Germinal center (tissue), 1 donor: ENCODE measurements around the gene ADGRG6.
"Not testable (repeated sequence)": the region's sequence is repeated elsewhere in the genome, so short reads cannot be mapped to it uniquely, and the experiment has no call there.

ENCODE experiments used
- DNase-seq: peaks from one replicate; pipeline ENCODE4 v3.0.0; 2012; ENCODE audit warnings: mixed read lengths, low spot score

ADGRG6 gene

GRCh38 chr6:142411145-142411544, 109.3 kb downstream of the ADGRG6 start:
- no peak for DNase-seq

- no peak for DNase-seq
These were observed 110.4 kb downstream of the ADGRG6 start for GRCh38 chr6:142412241-142412640.

- DNase-seq: no peak
These were observed 110.9 kb downstream of the ADGRG6 start for GRCh38 chr6:142412658-142413057.

- no peak for DNase-seq
These were observed 111.3 kb downstream of the ADGRG6 start for GRCh38 chr6:142413111-142413510.

GRCh38 chr6:142414462-142415250, 112.8 kb downstream of the ADGRG6 start:
- DNase-seq: no peak

- no peak for DNase-seq
These were observed 114.4 kb downstream of the ADGRG6 start for GRCh38 chr6:142416179-142416578.

- no peak for DNase-seq
These were observed 114.9 kb downstream of the ADGRG6 start for GRCh38 chr6:142416686-142417085.

GRCh38 chr6:142417331-142417750, 115.5 kb downstream of the ADGRG6 start:
- DNase-seq: no peak

- DNase-seq: no peak
These were observed 117.3 kb downstream of the ADGRG6 start for GRCh38 chr6:142419071-142419470.

GRCh38 chr6:142420802-142421201, 119.0 kb downstream of the ADGRG6 start:
- DNase-seq: no peak

- no peak for DNase-seq
These were observed 119.7 kb downstream of the ADGRG6 start for GRCh38 chr6:142421285-142422117.

GRCh38 chr6:142426444-142427132, 124.8 kb downstream of the ADGRG6 start:
- not testable (repeated sequence) for DNase-seq

GRCh38 chr6:142428468-142428867, 126.7 kb downstream of the ADGRG6 start:
- DNase-seq: not testable (repeated sequence)

GRCh38 chr6:142429195-142429594, 127.4 kb downstream of the ADGRG6 start:
- DNase-seq: no peak

- DNase-seq: no peak
These were observed 131.6 kb downstream of the ADGRG6 start for GRCh38 chr6:142433419-142433818.

GRCh38 chr6:142438898-142439297, 137.1 kb downstream of the ADGRG6 start:
- DNase-seq: no peak

- DNase-seq: no peak
These were observed 138.9 kb downstream of the ADGRG6 start for GRCh38 chr6:142440600-142441293.

GRCh38 chr6:142441716-142442115, 139.9 kb downstream of the ADGRG6 start:
- DNase-seq: no peak

- no peak for DNase-seq
These were observed 141.3 kb downstream of the ADGRG6 start for GRCh38 chr6:142443102-142443501.

GRCh38 chr6:142443532-142443931, 141.7 kb downstream of the ADGRG6 start:
- DNase-seq: no peak

GRCh38 chr6:142444376-142444775, 142.6 kb downstream of the ADGRG6 start:
- no peak for DNase-seq

- no peak for DNase-seq
These were observed 143.1 kb downstream of the ADGRG6 start for GRCh38 chr6:142444881-142445301.
